Neural progenitor cell (in vitro differentiated cells): ENCODE data around the gene GNS.

Experiments used
- EZH2 ChIP-seq: fragments of 200-600 bp; sonication (generic); IDR thresholded peaks from 2 replicates; pipeline ENCODE4 v1.6.1; 2017; ENCODE audit warnings: antibody characterized with exemption, mild to moderate bottlenecking, moderate library complexity
- TF ChIP-seq, protein P1 (sequence below): fragments of 200-600 bp; sonication (generic); IDR thresholded peaks from 2 replicates; pipeline ENCODE4 v1.5.1; 2017; ENCODE audit warnings: antibody characterized with exemption, mild to moderate bottlenecking

DNA sequence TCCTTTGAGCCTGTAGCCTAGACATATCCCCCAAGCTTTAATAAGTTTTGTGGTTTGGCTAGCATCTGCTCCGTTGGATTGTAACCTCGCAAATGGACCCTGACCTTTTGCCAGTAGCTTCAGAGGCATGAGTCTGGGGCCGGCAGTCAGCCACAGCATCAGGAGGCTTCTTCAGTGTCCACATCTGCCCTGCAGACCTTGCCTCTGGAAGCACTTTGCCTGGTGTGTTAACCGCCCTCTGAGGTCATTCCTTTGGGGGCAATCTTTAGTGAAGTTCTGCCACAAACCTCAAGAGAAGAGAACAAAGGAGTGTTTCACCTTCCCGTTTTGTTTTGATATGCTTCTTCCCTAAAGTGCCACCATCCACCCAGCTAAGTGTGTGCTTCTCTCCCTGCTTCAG lies 71.4 kb downstream of the GNS start:
- TF ChIP-seq, protein P1, sequence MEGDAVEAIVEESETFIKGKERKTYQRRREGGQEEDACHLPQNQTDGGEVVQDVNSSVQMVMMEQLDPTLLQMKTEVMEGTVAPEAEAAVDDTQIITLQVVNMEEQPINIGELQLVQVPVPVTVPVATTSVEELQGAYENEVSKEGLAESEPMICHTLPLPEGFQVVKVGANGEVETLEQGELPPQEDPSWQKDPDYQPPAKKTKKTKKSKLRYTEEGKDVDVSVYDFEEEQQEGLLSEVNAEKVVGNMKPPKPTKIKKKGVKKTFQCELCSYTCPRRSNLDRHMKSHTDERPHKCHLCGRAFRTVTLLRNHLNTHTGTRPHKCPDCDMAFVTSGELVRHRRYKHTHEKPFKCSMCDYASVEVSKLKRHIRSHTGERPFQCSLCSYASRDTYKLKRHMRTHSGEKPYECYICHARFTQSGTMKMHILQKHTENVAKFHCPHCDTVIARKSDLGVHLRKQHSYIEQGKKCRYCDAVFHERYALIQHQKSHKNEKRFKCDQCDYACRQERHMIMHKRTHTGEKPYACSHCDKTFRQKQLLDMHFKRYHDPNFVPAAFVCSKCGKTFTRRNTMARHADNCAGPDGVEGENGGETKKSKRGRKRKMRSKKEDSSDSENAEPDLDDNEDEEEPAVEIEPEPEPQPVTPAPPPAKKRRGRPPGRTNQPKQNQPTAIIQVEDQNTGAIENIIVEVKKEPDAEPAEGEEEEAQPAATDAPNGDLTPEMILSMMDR = no peak
- no peak for TF ChIP-seq EZH2
